CD4-positive, alpha-beta T cell treated with Interleukin-12 subunit alpha and Interleukin-12 subunit beta, for 1 hour (primary cell): ENCODE measurements around the gene LMTK3.
"Not testable (repeated sequence)": the region's sequence is repeated elsewhere in the genome, so short reads cannot be mapped to it uniquely, and the experiment has no call there.

Source experiments
- DNase-seq: peaks from one replicate; pipeline ENCODE4 v3.0.0-alpha.2; 2020

The LMTK3 gene

GRCh38 chr19:48538057-48538456 is 26.4 kb upstream of the LMTK3 start:
- DNase-seq = not testable (repeated sequence)

DNA sequence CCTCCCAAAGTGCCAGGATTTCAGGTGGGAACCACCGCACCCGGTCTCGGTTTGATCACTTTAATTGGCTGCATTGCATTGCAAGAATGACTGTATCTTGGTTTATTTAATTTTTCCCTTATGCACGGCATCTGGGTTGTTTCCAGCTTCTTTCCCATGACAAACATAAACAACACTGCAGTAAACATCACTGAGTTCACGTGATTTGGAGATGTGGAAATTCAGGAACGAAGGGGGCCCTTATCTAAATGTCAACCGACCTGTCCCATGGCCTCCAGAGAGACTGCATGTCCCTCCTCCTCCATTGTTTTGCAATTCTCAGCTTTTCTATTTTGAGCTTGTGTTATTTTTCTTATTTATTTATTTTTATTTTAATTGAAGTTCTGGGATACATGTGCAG is 25.9 kb upstream of the LMTK3 start:
- no peak for DNase-seq

DNA sequence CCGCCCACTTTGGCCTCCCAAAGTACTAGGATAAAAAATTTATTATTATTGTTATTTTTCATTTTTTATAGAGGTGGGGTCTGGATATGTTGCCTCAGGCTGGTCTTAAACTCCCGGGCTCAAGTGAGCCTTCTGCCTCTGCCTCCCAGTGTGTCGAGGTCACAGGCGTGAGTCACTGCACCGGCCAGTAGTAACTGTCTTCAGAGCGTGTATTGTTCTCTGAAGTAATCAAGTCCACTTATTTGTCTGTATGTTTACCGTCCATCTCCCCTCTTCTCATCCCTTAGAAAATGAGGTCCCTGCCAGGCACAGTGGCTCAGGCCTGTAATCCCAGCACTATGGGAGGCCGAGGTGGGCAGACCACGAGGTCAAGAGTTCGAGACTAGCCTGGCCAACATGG is 22.1 kb upstream of the LMTK3 start:
- no peak for DNase-seq

DNA sequence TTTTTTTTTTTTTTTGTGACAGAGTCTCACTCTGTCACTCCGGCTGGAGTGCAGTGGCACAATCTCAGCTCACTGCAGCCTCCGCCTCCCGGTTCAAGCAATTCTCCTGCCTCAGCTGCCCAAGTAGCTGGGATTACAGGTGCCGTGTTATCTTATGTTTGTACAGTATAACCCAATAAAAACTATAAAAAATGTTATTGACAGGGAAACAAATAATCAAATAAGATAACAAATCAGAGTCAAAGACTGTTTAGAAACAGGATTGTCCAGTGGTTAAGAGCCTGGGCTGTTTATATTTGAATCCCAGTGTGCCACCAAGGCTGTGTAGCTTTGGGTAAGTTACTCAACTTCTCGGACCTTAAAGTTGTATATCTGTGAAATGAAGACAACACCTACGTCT is 19.1 kb upstream of the LMTK3 start:
- DNase-seq = no peak

- DNase-seq = no peak
Observed at GRCh38 chr19:48530066-48530720, 18.6 kb upstream of the LMTK3 start.

DNA sequence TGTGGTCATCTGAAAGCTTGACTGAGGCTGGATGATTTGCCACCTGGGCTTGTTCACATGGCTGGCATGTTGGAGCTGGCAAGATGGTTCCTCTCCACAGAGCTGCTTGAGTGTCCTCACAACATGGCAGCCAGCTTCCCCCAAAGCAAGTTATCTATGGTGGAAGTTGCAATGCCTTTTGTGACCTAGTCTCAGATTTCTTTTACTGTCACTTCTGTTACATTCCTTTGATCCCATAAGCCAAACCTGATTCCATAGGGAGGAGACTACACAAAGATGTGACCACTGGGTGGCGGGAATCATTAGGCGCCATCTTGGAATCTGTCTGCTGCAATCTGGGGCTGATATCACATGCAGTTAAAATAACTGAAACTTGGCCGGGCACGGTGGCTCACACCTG is 17.5 kb upstream of the LMTK3 start:
- no peak for DNase-seq

DNA sequence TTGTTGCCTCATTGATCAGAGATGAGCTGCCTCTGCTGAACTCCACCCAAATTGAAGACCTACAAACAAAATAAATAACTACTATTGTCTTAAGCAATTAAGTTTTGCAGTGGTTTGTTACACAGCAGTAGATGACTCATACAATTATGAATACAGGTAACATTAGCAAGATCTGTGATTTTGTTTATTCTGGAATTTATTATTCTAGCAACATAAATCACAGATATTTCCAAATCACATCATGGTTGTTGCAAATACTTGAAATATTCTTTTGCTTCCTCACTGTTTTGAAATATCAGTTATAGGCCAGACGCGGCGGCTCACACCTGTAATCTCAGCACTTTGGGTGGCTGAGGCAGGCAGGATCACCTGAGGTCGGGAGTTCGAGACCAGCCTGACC is 13.1 kb upstream of the LMTK3 start:
- DNase-seq = no peak

DNA sequence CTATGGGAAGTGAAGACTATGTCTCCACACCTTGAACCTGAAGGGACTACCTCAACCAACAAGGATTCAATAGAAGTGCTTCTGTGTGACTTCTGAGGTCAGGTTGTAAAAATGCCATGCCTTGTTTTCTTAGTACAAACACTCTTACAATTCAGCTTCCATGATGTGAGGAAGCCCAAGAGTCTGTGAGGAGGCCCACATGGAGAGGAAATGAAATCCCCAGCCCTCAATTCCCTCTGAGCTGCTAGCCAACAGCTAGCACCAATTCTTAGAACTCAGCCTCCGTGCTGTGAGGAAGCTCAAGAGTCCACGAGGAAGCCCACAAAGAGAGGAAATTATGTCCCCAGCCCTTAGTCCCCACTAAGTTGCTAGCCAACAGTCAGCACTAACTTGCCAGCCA is 12.6 kb upstream of the LMTK3 start:
- no peak for DNase-seq

DNA sequence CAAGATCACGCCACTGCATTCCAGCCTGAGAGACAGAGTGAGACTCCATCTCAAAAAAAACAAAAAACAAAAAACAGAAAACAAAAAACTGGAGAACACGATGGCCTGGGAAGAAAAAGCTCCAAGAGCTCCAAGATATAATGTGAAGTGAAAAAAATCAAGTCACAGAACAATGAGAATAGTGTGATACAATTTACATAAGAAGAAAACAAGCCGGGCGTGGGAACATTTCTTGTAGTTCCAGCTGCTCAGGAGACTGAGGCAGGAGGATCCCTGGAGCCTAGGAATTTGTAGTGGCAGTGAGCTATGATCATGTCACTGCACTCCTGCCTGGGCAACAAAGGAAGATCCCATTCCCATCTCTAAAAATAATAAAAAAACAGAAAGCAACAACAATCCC is 8.5 kb upstream of the LMTK3 start:
- DNase-seq = no peak

DNA sequence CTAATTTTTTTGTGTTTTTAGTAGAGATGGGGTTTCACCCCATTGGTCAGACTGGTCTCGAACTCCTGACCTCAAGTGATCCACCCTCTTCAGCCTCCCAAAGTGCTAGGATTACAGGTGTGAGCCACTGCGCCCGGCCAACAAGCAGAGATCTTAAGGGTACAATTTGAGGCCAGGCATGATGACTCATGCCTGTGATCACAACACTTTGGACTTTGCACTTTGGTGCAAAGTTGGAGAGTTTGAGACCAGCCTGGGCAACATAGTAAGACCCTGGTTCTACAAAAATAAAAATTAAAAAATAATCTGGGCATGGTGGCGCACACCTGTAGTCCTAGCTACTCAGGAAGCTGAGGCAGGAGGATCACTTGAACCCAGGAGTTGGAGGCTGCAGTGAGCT is 7.8 kb upstream of the LMTK3 start:
- DNase-seq = not testable (repeated sequence)

- no peak for DNase-seq
Observed at GRCh38 chr19:48518207-48518606, 6.6 kb upstream of the LMTK3 start.

- DNase-seq = no peak
Observed at GRCh38 chr19:48516536-48516935, 4.9 kb upstream of the LMTK3 start.

DNA sequence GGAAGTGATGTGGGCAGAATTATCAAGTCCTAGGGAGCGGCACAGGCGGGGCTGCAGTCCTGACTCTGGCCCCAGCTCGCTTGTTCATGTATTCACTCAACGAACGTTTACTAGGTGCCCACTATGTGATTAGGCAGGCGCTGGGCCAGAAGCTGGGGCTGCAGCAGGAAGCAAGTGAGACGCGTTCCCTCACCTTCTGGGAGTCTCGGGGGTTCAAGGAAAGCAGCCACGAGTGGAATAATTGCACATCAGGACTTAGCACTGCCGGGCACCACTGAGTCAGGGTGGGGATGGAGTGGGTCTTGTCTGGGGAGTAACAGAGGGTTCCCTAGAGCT is 2.5 kb upstream of the LMTK3 start:
- no peak for DNase-seq

DNA sequence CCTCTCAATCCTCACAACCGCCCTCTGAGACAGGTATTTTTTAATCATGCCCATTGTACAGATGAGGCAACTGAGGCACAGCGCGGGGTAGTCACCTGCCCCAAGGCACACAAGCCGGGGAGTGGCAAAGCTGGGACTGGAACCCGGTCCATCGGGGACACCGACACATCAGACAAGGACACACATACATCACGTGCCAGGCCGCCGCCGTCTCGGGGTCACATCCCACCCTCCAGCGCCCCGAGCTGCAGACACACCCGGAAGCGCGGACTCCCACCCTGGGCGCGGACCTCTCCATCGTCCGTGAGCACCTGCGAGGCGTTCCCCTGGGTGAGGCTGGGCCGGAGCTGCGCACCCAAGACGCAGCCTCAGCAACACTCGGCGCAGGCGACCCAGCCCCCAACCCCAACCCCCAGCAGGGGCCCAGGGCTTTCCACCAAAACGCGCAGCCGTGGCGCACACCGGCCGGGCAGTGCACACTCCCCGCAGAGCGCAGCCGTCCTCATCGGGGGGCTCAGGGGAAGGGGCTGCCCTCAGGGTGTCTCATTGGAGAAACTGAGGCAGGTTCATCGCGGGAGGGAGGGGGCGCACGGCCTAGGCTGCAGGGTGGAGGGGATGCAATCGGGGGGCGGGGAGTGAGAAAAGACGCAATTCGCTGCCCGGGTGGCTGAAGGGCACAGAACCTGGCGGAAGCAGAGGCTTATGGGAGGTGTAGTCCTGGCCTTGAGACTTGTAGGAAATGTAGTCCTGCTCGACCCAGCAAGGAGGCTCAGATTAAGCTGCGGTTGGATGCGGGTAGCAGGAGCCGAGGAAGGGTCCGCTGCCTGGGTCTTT is 1.9 kb upstream of the LMTK3 start:
- DNase-seq = peak; percentile 83

- DNase-seq = peak; percentile 46
Observed at GRCh38 chr19:48512504-48513288, 1.1 kb upstream of the LMTK3 start.

GRCh38 chr19:48511321-48511731 is 309 bp downstream of the LMTK3 start:
- no peak for DNase-seq

- peak; percentile 77 for DNase-seq
Observed at GRCh38 chr19:48510421-48511268, 990 bp downstream of the LMTK3 start.

DNA sequence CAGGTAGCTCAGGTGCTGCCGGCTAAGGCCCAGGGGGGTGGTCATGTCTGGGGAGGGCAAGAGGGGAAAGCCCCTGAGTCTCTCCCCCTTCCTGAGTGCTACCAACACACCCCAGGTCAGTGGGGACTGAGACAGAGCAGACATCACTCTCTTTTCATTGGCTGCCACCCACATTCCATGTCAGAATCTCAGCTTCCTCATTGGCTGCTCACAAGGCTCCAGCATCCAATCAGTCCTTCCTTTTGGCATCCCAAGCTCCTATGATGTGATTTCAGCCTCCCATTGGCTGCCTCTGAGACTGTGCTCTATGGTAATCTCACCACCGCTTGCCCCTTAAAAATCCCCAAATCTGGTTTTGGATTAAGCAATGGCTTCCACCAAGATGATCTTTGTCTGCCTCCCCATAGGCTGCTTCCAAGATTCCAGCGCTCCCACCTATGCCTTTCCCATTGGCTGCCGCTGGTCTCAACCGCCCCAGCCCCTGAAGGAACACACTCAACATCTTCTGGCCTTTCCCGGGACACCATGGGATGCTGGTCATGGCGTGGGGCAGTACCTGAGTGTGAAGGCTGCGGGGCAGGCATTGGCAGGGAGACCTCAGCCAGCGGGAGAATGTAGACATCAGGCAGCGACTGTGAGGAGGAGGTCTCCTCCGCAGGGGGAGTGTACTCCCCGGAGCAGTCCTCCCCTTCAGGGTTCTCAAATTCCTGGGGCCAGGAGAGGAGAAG is 2.0 kb downstream of the LMTK3 start:
- DNase-seq = no peak

- no peak for DNase-seq
Observed at GRCh38 chr19:48508729-48509411, 2.8 kb downstream of the LMTK3 start.

- no peak for DNase-seq
Observed at GRCh38 chr19:48507911-48508439, 3.7 kb downstream of the LMTK3 start.

DNA sequence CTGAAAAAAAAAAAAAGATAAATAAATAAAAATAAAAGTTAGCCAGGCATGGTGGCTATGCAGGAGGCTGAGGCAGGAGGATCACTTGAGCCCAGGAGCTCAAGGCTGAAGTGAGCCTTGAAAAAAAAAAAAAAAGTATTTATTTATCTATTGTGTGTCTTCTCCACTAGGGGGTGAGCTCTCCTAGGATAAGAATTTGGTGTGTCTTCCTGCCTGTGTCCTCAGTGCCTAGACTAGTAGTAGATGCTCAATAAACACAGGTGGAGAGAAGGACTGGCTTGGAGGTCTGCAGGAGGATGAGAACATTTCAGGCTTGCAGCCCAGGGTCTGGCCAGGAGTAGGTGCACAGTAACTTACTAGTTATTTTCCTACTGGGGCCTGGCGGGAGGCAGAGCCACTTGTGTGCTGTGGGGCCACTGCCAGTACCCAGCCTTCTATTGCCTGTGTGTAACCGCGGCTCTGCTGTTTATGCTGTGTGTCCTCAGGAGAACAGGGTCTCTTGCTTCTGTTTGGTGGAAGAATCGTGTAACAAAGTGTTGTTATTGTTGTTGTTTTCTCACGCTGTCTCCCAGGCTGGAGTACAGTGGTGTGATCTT is 5.4 kb downstream of the LMTK3 start:
- DNase-seq = peak; percentile 72
